ENCODE measurements around the gene NTHL1. TPM values are rescaled to one million over a fixed set of nuclear protein-coding genes. Genes with fewer than 3 reads are reported as not detected.

Gene NTHL1
- total and polyA plus RNA-seq, 2 of the 8 experiments (the other 6 are each of a cell fraction or from before 2014, with no cell fraction given), result 70.9 to 150 TPM

DNA sequence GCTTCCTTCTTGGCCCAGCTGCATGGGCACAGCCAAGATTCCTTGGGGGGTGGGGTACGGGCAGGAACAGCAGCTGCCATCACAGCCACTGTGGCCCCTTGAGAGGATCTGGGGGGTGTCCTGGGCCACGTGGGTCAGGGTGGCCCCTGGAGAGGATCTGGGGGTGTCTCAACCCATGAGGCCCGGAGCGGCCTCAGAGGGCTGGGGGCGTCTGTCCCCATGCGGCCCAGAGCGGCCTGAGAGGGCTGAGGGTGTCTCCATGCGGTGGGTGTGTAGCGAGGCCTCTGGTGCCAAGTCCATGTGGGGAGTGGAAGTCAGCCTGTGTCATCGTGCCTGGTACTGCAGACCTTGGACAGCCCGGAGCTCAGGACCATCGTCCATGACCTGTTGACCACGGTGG is 13.9 kb upstream of the NTHL1 start (continued):
- TF ChIP-seq TBP (IDR thresholded peaks at IDR 0.05; ENCODE audit: low read depth, low read length) (no peak), BCL11A (IDR thresholded peaks at IDR 0.05; ENCODE audit: low read depth in 2 of 2, low read length in 2 of 2) (no peak), POU5F1 (IDR thresholded peaks at IDR 0.05; ENCODE audit: low read depth, low read length) (no peak)

Measured in H1 (cell line).